Esophagus muscularis mucosa (tissue), 4 donors: ENCODE data around the gene GADL1.

Source experiments
- CTCF ChIP-seq, 3 experiments: fragments of 200-600 bp in 2 of 3; fragments of 450-650 bp in 1 of 3; sonication (generic) in 2 of 3; IDR thresholded peaks; one replicate each; pipeline ENCODE4 v1.5.1; 2017 to 2019; ENCODE audit warnings: antibody characterized with exemption in 3 of 3, mild to moderate bottlenecking in 2 of 3, moderate library complexity in 1 of 3
- EP300 ChIP-seq: sonication (generic); formaldehyde crosslinking; IDR thresholded peaks from one replicate; pipeline ENCODE4 v1.6.1; 2017; ENCODE audit warnings: antibody characterized with exemption
- POLR2A ChIP-seq: fragments of 450-650 bp; IDR thresholded peaks from one replicate; pipeline ENCODE4 v1.6.1; 2017; ENCODE audit warnings: antibody characterized with exemption, moderate library complexity, mild to moderate bottlenecking, low read depth
- POLR2AphosphoS5 ChIP-seq, 2 donors: sonication (generic); formaldehyde crosslinking; IDR thresholded peaks; one replicate each; pipeline ENCODE4 v1.6.1; 2017; ENCODE audit warnings: antibody characterized with exemption in 2 of 2

GRCh38 chr3:30729936-30730335, 164.5 kb downstream of the GADL1 start:
- no peak for TF ChIP-seq CTCF (IDR thresholded peaks at IDR 0.05)
- no peak for TF ChIP-seq POLR2A
- no peak for TF ChIP-seq POLR2AphosphoS5 (IDR thresholded peaks at IDR 0.05)
- TF ChIP-seq EP300 = no peak
